GM06990 (cell line): ENCODE results near the gene ATXN7L1.

ENCODE experiments used
- DNase-seq: peaks from one replicate; pipeline ENCODE4 v3.0.0-alpha.2; 2011; ENCODE audit not compliant: insufficient read length; ENCODE audit errors: extremely low read depth
- H3K27me3 ChIP-seq: replicated peaks from 2 replicates; pipeline ENCODE4 v1.6.0; 2011; ENCODE audit warnings: low read length; ENCODE audit not compliant: control insufficient read depth, insufficient read depth
- H3K36me3 ChIP-seq: 2 replicates; pipeline ENCODE4 v1.5.1; 2011; ENCODE audit warnings: low read length; ENCODE audit not compliant: control insufficient read depth, insufficient read depth
- H3K4me3 ChIP-seq: replicated peaks from 2 replicates; pipeline ENCODE4 v1.5.1; 2011; ENCODE audit warnings: low read depth, mild to moderate bottlenecking, control low read depth, low read length
- CTCF ChIP-seq: IDR thresholded peaks from 2 replicates; pipeline ENCODE4 v1.5.1; 2011; ENCODE audit warnings: low read length, control low read depth, mild to moderate bottlenecking, inconsistent platforms; ENCODE audit not compliant: insufficient read depth, poor library complexity, severe bottlenecking

Gene ATXN7L1

GRCh38 chr7:105782391-105783042 is 93.9 kb downstream of the ATXN7L1 start:
- no peak for DNase-seq

GRCh38 chr7:105779856-105780780 is 96.3 kb downstream of the ATXN7L1 start:
- TF ChIP-seq CTCF = no peak
- Histone ChIP-seq H3K36me3 (no peaks in the 10 kb centered on the region), H3K27me3 (peaks cover 2% of the 10 kb centered on the region), H3K4me3 (no peak overlapping the region)
- no peak for DNase-seq

More at GRCh38 chr7:105782391-105783042, 93.9 kb downstream of the ATXN7L1 start:
- Histone ChIP-seq H3K36me3 (no peaks in the 10 kb centered on the region), H3K27me3 (peaks cover 2% of the 10 kb centered on the region), H3K4me3 (no peak overlapping the region)
- no peak for TF ChIP-seq CTCF

GRCh38 chr7:105778956-105779355 is 97.4 kb downstream of the ATXN7L1 start:
- Histone ChIP-seq H3K36me3 (no peaks in the 10 kb centered on the region), H3K27me3 (peaks cover 2% of the 10 kb centered on the region), H3K4me3 (no peak overlapping the region)
- DNase-seq = no peak
- TF ChIP-seq CTCF = no peak

- DNase-seq = no peak
Measured at GRCh38 chr7:105776986-105777910, 99.2 kb downstream of the ATXN7L1 start.

More at GRCh38 chr7:105776986-105777910, 99.2 kb downstream of the ATXN7L1 start:
- TF ChIP-seq CTCF = no peak
- H3K27me3 ChIP-seq = peaks cover 2% of the 10 kb centered on the region
- no peaks in the 10 kb centered on the region for H3K36me3 ChIP-seq
- no peak overlapping the region for H3K4me3 ChIP-seq
